Panc1 (cell line): ENCODE data around the gene KCTD14. TPM values are rescaled to one million over a fixed set of nuclear protein-coding genes. Genes with fewer than 3 reads are reported as not detected.
"Not testable (repeated sequence)": the region's sequence is repeated elsewhere in the genome, so short reads cannot be mapped to it uniquely, and the experiment has no call there.

Experiments
- ATAC-seq: fragments of 200-7000 bp; cut with Tn5 transposase; 2 replicates; pipeline ENCODE4 v1.9.1; 2020; ENCODE audit warnings: mild to moderate bottlenecking, moderate library complexity
- BruUV-seq: library from RNA; stranded (reverse); fragments of 400-500 nt; replicated peaks from 2 replicates; lab custom pipeline; 2021; lab: Mats Ljungman, UMichigan
- CTCF ChIA-PET: fragments of 300-600 bp; sonication (Branson Sonifier 250); formaldehyde crosslinking; loops from one replicate; lab custom pipeline; 2022; ENCODE audit warnings: antibody characterized with exemption; lab: Charles Lee
- POLR2A ChIA-PET: fragments of 300-600 bp; sonication (Branson Sonifier 250); formaldehyde crosslinking; loops from one replicate; lab custom pipeline; 2022; ENCODE audit warnings: antibody characterized with exemption; lab: Charles Lee
- DNase-seq: peaks from one replicate; pipeline ENCODE4 v3.0.0-alpha.2; 2010; ENCODE audit warnings: low read depth, low spot score
- H3K27ac ChIP-seq: 2 replicates; pipeline ENCODE4 v1.5.1; 2011; ENCODE audit warnings: mild to moderate bottlenecking, low read length, inconsistent platforms
- H3K27me3 ChIP-seq: fragments of 200-500 bp; sonication (Bioruptor generic); 2 replicates; pipeline ENCODE4 v1.6.0; 2014; ENCODE audit warnings: low read length, inconsistent platforms; ENCODE audit not compliant: control insufficient read depth, insufficient read depth
- H3K36me3 ChIP-seq: fragments of 200-500 bp; sonication (Bioruptor generic); 2 replicates; pipeline ENCODE4 v1.5.1; 2014; ENCODE audit warnings: inconsistent platforms, mild to moderate bottlenecking, low read length, moderate library complexity; ENCODE audit not compliant: control insufficient read depth, insufficient read depth
- H3K4me1 ChIP-seq: 2 replicates; pipeline ENCODE4 v1.5.1; 2011; ENCODE audit warnings: inconsistent platforms, mild to moderate bottlenecking, low read length, moderate library complexity; ENCODE audit not compliant: control insufficient read depth, insufficient read depth
- H3K4me3 ChIP-seq, 2 experiments: 2 replicates each; pipeline ENCODE4 v1.5.1; 2011 to 2012; ENCODE audit warnings: low read depth in 2 of 2, low read length in 2 of 2, mild to moderate bottlenecking in 2 of 2, inconsistent platforms in 1 of 2, moderate library complexity in 1 of 2
- H3K9me3 ChIP-seq: fragments of 200-500 bp; sonication (Bioruptor generic); 2 replicates; pipeline ENCODE4 v1.5.1; 2014; ENCODE audit warnings: low read depth, mild to moderate bottlenecking, inconsistent platforms, low read length, moderate library complexity; ENCODE audit not compliant: control insufficient read depth, insufficient read depth
- CTCF ChIP-seq: fragments of 450-650 bp; IDR thresholded peaks from 2 replicates; pipeline ENCODE4 v1.5.1; 2017; ENCODE audit warnings: mild to moderate bottlenecking
- POLR2AphosphoS5 ChIP-seq: IDR thresholded peaks from 2 replicates; pipeline ENCODE4 v1.6.1; 2012; ENCODE audit warnings: mild to moderate bottlenecking, low read depth, low read length, moderate library complexity
- SIN3A ChIP-seq: IDR thresholded peaks from 2 replicates; pipeline ENCODE4 v1.6.1; 2012; ENCODE audit warnings: low read depth, mild to moderate bottlenecking, low read length, moderate library complexity, borderline replicate concordance; ENCODE audit not compliant: insufficient read depth
- TCF7L2 ChIP-seq: IDR thresholded peaks from 2 replicates; pipeline ENCODE4 v1.6.1; 2011; ENCODE audit warnings: mild to moderate bottlenecking, low read depth, low read length, inconsistent platforms
- in situ Hi-C: cut with HindIII; loops from 2 replicates; pipeline ENCODE4 v1.10.0; 2016; ENCODE audit warnings: low sequenced_read_pairs, low pct_unique_long_range_greater_than_20kb
- intact Hi-C: fragments of 100-400 bp; cut with micrococcal nuclease; formaldehyde crosslinking; loops from one replicate; pipeline ENCODE4 v1.10.0; 2022; ENCODE audit not compliant: unreplicated experiment
- total RNA-seq: library from RNA; stranded (reverse); gene quantifications from one replicate; pipeline ENCODE4 v1.2.1, GENCODE V29; 2021; ENCODE audit not compliant: unreplicated experiment
- TF ChIP-seq, protein P1 (sequence below), 2 experiments: IDR thresholded peaks; 2 replicates each; pipeline ENCODE4 v1.6.1; 2011 to 2012; ENCODE audit warnings: low read depth in 2 of 2, control low read depth in 1 of 2, low read length in 1 of 2, mild to moderate bottlenecking in 1 of 2, moderate library complexity in 1 of 2; ENCODE audit not compliant: insufficient read depth in 1 of 2

KCTD14 gene
- total RNA-seq, 1 experiment from 2014 or later = 19.3 TPM

DNA sequence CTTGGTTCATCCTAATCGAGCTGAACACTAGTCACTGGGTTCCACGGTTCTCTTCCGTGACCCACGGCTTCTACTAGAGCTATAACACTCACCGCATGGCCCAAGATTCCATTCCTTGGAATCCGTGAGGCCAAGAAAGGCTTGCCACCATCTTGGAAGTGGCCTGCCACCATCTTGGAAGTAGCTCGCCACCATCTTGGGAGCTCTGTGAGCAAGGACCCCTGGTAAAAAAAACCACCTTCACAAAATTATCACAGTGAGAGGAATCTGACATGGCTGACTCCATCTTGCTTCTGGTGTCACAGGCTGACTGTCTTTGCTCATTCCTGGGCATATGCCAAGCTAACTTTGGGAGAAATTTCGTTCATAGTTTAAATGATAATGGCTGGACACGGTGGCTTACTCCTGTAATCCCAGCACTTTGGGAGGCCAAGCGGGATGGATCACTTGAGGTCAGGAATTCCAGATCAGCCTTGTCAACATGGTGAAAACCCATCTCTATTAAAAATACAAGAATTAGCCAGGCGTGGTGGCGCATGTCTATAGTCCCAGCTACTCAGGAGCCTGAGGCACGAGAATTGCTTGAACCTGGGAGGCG, 18.9 kb upstream of the KCTD14 start:
- CTCF ChIA-PET = no interaction called here
- peaks cover 15% of the 10 kb centered on the region for H3K4me1 ChIP-seq
- intact Hi-C loops = no loop called here

GRCh38 chr11:78041380-78041719, 18.3 kb upstream of the KCTD14 start:
- peaks cover 15% of the 10 kb centered on the region for H3K4me1 ChIP-seq
- CTCF ChIA-PET, H3K27ac ChIP-seq: not testable (repeated sequence)

More for the DNA sequence above, 18.9 kb upstream of the KCTD14 start:
- Histone ChIP-seq H3K4me3 (no peak overlapping the region), H3K36me3 (no peaks in the 10 kb centered on the region), H3K9me3 (no peaks in the 10 kb centered on the region), H3K27ac (no peak overlapping the region), H3K27me3 (no peaks in the 10 kb centered on the region)
- POLR2A ChIA-PET = no interaction called here
- in situ Hi-C loops = no loop called here
- no TSS peak for BruUV-seq
- ATAC-seq (no peak), DNase-seq (no peak)
- TF ChIP-seq SIN3A (no peak), TCF7L2 (no peak), CTCF (no peak), POLR2AphosphoS5 (no peak)
- TF ChIP-seq, protein P1, sequence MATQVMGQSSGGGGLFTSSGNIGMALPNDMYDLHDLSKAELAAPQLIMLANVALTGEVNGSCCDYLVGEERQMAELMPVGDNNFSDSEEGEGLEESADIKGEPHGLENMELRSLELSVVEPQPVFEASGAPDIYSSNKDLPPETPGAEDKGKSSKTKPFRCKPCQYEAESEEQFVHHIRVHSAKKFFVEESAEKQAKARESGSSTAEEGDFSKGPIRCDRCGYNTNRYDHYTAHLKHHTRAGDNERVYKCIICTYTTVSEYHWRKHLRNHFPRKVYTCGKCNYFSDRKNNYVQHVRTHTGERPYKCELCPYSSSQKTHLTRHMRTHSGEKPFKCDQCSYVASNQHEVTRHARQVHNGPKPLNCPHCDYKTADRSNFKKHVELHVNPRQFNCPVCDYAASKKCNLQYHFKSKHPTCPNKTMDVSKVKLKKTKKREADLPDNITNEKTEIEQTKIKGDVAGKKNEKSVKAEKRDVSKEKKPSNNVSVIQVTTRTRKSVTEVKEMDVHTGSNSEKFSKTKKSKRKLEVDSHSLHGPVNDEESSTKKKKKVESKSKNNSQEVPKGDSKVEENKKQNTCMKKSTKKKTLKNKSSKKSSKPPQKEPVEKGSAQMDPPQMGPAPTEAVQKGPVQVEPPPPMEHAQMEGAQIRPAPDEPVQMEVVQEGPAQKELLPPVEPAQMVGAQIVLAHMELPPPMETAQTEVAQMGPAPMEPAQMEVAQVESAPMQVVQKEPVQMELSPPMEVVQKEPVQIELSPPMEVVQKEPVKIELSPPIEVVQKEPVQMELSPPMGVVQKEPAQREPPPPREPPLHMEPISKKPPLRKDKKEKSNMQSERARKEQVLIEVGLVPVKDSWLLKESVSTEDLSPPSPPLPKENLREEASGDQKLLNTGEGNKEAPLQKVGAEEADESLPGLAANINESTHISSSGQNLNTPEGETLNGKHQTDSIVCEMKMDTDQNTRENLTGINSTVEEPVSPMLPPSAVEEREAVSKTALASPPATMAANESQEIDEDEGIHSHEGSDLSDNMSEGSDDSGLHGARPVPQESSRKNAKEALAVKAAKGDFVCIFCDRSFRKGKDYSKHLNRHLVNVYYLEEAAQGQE (IDR thresholded peaks at IDR 0.05; ENCODE audit: insufficient read depth in 1 of 2, low read depth in 2 of 2, low read length in 1 of 2) = no peak

DNA sequence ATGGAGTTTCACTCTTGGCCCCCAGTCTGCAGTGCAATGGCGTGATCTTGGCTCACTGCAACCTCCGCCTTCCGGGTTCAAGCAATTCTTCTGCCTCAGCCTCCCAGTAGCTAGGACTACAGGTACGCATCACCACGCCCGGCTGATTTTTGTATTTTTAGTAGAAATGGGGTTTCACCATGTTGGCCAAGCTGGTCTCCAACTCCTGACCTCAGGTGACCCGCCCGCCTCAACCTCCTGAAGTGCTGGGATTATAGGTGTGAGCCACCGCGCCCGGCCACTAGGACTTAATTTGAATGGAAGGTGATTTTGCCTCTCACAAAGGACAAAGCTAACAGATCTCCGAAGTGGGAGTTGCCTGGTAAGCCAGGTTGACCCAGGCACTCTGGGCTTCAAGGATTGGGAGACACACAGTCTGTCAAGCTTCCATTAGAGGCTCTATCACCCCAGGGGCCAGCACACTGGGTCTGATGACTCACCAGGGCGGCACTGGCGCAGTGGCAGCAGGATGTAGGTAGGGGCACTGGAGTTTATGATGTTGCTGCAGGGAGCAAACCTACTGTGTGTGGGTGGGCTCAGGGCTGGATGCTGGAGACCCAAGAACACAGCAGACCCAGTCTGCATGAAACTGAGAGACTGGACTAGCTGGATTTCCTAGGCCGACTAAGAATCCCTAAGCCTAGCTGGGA, 17.8 kb upstream of the KCTD14 start:
- DNase-seq = no peak
- peak overlapping the region; percentile 81 for H3K27ac ChIP-seq
- BruUV-seq = no TSS peak
- TF ChIP-seq CTCF (no peak), SIN3A (no peak), POLR2AphosphoS5 (no peak), TCF7L2 (no peak)
- TF ChIP-seq, protein P1 (IDR thresholded peaks at IDR 0.05; ENCODE audit: insufficient read depth in 1 of 2, low read depth in 2 of 2, low read length in 1 of 2) = no peak
- ChIA-PET POLR2A (interaction anchor here (0.6 kb wide), 1 partner anchor 37 kb away, joined by 3 read pairs; no protein-coding TSS in a partner anchor), CTCF (no interaction called here)
- peaks cover 13% of the 10 kb centered on the region for H3K4me1 ChIP-seq
- H3K27me3 ChIP-seq = no peaks in the 10 kb centered on the region
- in situ Hi-C loops (no loop called here), intact Hi-C loops (no loop called here)
- H3K4me3 ChIP-seq = no peak overlapping the region
- H3K36me3 ChIP-seq = no peaks in the 10 kb centered on the region
- H3K9me3 ChIP-seq = no peaks in the 10 kb centered on the region
- ATAC-seq = no peak; the same call in 1 of the 2 replicates

More at GRCh38 chr11:78041380-78041719, 18.3 kb upstream of the KCTD14 start:
- H3K9me3 ChIP-seq, H3K27me3 ChIP-seq, ATAC-seq, H3K36me3 ChIP-seq, H3K4me3 ChIP-seq, in situ Hi-C loops, BruUV-seq, DNase-seq, POLR2A ChIA-PET, intact Hi-C loops: not testable (repeated sequence)
